Fibroblast of mammary gland (primary cell): ENCODE data around the gene FRA10AC1.

Source experiments
- DNase-seq: peaks from one replicate; pipeline ENCODE4 v3.0.0-alpha.2; 2010; ENCODE audit warnings: low read depth
- H3K4me3 ChIP-seq: 2 replicates; pipeline ENCODE4 v1.5.1; 2011; ENCODE audit warnings: low read depth, mild to moderate bottlenecking, low read length, moderate library complexity; ENCODE audit not compliant: control insufficient read depth
- CTCF ChIP-seq: conservative IDR thresholded peaks from 2 replicates; pipeline ENCODE4 v1.5.1; 2011; ENCODE audit warnings: low read depth, low read length, inconsistent platforms; ENCODE audit not compliant: control insufficient read depth, insufficient read depth

The FRA10AC1 gene

GRCh38 chr10:93687737-93688136 lies 14.7 kb downstream of the FRA10AC1 start:
- no peak for DNase-seq
- H3K4me3 ChIP-seq: no peak overlapping the region
- TF ChIP-seq CTCF: no peak

- H3K4me3 ChIP-seq: no peak overlapping the region
- peak; percentile 38 for TF ChIP-seq CTCF
- peak; percentile 60 for DNase-seq
These were observed 21.9 kb downstream of the FRA10AC1 start for GRCh38 chr10:93680412-93681047.

GRCh38 chr10:93678805-93679587 lies 23.4 kb downstream of the FRA10AC1 start:
- DNase-seq: no peak
- no peak overlapping the region for H3K4me3 ChIP-seq
- no peak for TF ChIP-seq CTCF

- DNase-seq: no peak
These were observed 24.0 kb downstream of the FRA10AC1 start for GRCh38 chr10:93678386-93678785.

GRCh38 chr10:93673791-93674190 lies 28.6 kb downstream of the FRA10AC1 start:
- TF ChIP-seq CTCF: no peak
- no peak for DNase-seq
- no peak overlapping the region for H3K4me3 ChIP-seq

More at GRCh38 chr10:93678386-93678785, 24.0 kb downstream of the FRA10AC1 start:
- no peak for TF ChIP-seq CTCF
- H3K4me3 ChIP-seq: no peak overlapping the region

GRCh38 chr10:93672890-93673289 lies 29.5 kb downstream of the FRA10AC1 start:
- no peak for DNase-seq
- H3K4me3 ChIP-seq: no peak overlapping the region
- TF ChIP-seq CTCF: no peak
